Left renal cortex interstitium (tissue), 4 donors: ENCODE measurements around the gene DIPK1B. TPM values are rescaled to one million over a fixed set of nuclear protein-coding genes. Genes with fewer than 3 reads are reported as not detected.
"Not testable (repeated sequence)": the region's sequence is repeated elsewhere in the genome, so short reads cannot be mapped to it uniquely, and the experiment has no call there.

Experiments used
- DNase-seq, 4 donors: peaks; one replicate each; pipeline ENCODE4 v3.0.0-alpha.2; 2013; ENCODE audit warnings: low read depth in 4 of 4, low spot score in 2 of 4, missing footprints in 1 of 4
- polyA plus RNA-seq, 4 donors: library from polyadenylated mRNA; unstranded; fragments of 120-200 nt; gene quantifications; one replicate each; pipeline ENCODE4 v1.2.1, GENCODE V29; 2013; ENCODE audit not compliant: insufficient read length in 4 of 4

The DIPK1B gene
- polyA plus RNA-seq, 4 donors = 28.5 to 47.3 (median 40.1) TPM

GRCh38 chr9:136697146-136697820 is 15.1 kb upstream of the DIPK1B start:
- DNase-seq = no peak

GRCh38 chr9:136697821-136698526 is 14.4 kb upstream of the DIPK1B start:
- DNase-seq = no peak

- DNase-seq = no peak
Observed at GRCh38 chr9:136698635-136699246, 13.6 kb upstream of the DIPK1B start.

GRCh38 chr9:136700304-136700703 is 12.1 kb upstream of the DIPK1B start:
- no peak for DNase-seq

GRCh38 chr9:136700959-136701667 is 11.3 kb upstream of the DIPK1B start:
- no peak for DNase-seq

- no peak for DNase-seq
Observed at GRCh38 chr9:136701668-136702053, 10.7 kb upstream of the DIPK1B start.

- DNase-seq = no peak
Observed at GRCh38 chr9:136703276-136703860, 9.0 kb upstream of the DIPK1B start.

GRCh38 chr9:136704741-136705140 is 7.6 kb upstream of the DIPK1B start:
- DNase-seq = not testable (repeated sequence)

- no peak for DNase-seq
Observed at GRCh38 chr9:136705564-136705963, 6.8 kb upstream of the DIPK1B start.

- no peak for DNase-seq
Observed at GRCh38 chr9:136707011-136707410, 5.4 kb upstream of the DIPK1B start.

GRCh38 chr9:136707849-136708517 is 4.4 kb upstream of the DIPK1B start:
- no peak for DNase-seq

GRCh38 chr9:136709454-136710109 is 2.8 kb upstream of the DIPK1B start:
- DNase-seq = no peak

GRCh38 chr9:136710543-136710942 is 1.8 kb upstream of the DIPK1B start:
- no peak for DNase-seq

GRCh38 chr9:136711219-136711648 is 1.1 kb upstream of the DIPK1B start:
- DNase-seq = not testable (repeated sequence)

GRCh38 chr9:136712690-136713544 is 545 bp downstream of the DIPK1B start:
- DNase-seq = no peak

- DNase-seq = no peak
Observed at GRCh38 chr9:136713550-136713949, 1.2 kb downstream of the DIPK1B start.

- DNase-seq = no peak
Observed at GRCh38 chr9:136714096-136714892, 1.9 kb downstream of the DIPK1B start.

- DNase-seq = no peak
Observed at GRCh38 chr9:136714893-136715274, 2.5 kb downstream of the DIPK1B start.
